Cardiac septum (tissue), 1 donor: ENCODE measurements around the gene PAK1. TPM values are rescaled to one million over a fixed set of nuclear protein-coding genes. Genes with fewer than 3 reads are reported as not detected.

ENCODE experiments used
- DNase-seq: peaks from one replicate; pipeline ENCODE4 v3.0.0-alpha.2; 2020; ENCODE audit warnings: low spot score
- intact Hi-C: fragments of 100-400 bp; cut with DNase I; formaldehyde crosslinking; loops from one replicate; pipeline ENCODE4 v1.14.0; 2022
- total RNA-seq: library from RNA; stranded (reverse); fragmentation: NEBNext Ultra II Directional; extraction: Animal tissue kit (Norgen Biotek cat#: 25700); gene quantifications from one replicate; pipeline ENCODE4 v1.2.1, GENCODE V29; 2021
- donor health status: DM: no; HTN: no; CAD: no.

The PAK1 gene
- total RNA-seq, 1 donor from 2014 or later: 16.5 TPM

DNA sequence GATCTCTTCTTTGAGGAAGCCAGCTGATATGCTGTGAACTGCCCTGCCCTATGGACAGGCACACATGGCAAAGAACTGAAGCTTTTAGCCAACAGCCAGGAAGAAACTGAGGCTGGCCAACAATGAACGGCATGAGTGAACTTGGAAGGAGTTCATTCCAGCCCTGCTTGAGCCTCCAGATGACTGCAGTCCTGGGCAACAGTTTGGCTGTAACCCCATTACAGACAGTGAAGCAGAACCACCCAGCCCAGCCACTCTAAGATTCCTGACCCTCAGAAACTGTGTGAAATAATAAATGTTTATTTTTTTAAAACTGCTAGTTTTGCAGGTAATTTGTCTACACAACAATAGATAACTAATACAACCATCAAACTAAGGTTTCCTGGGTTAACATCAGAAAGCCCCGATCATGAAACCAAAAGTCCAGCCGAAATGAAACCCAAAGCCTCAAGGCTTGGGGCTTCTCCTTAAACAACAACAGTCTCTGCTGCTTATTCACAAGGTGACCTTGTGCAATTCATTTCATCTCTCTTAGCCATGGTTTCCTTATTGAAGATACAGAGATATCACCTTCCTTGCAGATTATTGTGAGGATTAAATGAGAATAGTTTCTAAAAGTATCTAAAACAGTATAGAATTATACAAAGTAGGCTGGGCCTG, 31.4 kb downstream of the PAK1 start:
- intact Hi-C loops: no loop called here
- DNase-seq: no peak

DNA sequence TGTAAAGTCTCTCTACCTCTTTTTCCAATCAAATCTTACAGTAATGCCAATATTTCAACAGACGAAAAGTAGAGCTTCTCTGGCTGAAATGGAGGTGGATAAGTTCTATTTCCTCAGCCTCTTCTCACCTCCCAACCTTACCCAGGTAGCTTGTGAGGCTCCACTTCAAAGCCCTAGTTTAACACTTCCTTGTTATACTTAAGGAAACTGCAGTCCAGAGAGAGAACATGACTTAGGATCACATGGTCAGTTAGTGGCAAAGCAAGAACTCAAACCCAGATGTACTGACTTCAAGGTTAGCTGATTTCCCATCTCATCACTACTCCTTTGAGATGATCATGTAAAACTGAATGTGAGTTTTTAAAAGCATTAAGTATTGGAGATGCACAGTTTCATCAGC, 32.5 kb downstream of the PAK1 start:
- intact Hi-C loops: no loop called here
- no peak for DNase-seq

DNA sequence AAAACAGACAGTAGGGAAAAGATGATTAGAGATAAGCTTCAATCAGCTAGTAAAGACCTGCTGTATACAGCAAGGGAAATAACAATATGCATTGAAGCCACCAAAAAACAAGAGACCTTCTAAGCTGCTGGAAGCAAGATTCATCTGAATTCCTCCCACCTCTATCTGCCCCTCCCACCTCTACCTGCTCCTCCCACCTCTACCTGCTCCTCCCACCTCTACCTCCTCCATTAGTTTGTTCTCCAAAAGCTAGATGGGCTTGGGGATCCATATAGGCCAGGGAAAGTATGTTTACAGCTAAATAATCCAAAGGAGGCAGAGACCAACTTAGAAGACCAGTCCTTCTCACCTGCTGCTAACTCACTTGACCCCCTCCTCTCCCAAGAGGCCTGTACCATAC, 33.2 kb downstream of the PAK1 start:
- intact Hi-C loops: no loop called here
- DNase-seq: no peak

GRCh38 chr11:77438487-77438886, 35.4 kb downstream of the PAK1 start:
- intact Hi-C loops: no loop called here
- DNase-seq: no peak

GRCh38 chr11:77436969-77437368, 36.9 kb downstream of the PAK1 start:
- intact Hi-C loops: no loop called here

GRCh38 chr11:77436506-77436905, 37.4 kb downstream of the PAK1 start:
- DNase-seq: no peak
- intact Hi-C loops: no loop called here

More at GRCh38 chr11:77436969-77437368, 36.9 kb downstream of the PAK1 start:
- DNase-seq: no peak

GRCh38 chr11:77435972-77436371, 37.9 kb downstream of the PAK1 start:
- intact Hi-C loops: no loop called here
- no peak for DNase-seq

GRCh38 chr11:77431813-77432212, 42.1 kb downstream of the PAK1 start:
- intact Hi-C loops: no loop called here
- DNase-seq: no peak

- intact Hi-C loops: no loop called here
- DNase-seq: no peak
Measured at GRCh38 chr11:77428598-77428997, 45.3 kb downstream of the PAK1 start.

- intact Hi-C loops: no loop called here
- DNase-seq: no peak
Measured at GRCh38 chr11:77425346-77425745, 48.5 kb downstream of the PAK1 start.

DNA sequence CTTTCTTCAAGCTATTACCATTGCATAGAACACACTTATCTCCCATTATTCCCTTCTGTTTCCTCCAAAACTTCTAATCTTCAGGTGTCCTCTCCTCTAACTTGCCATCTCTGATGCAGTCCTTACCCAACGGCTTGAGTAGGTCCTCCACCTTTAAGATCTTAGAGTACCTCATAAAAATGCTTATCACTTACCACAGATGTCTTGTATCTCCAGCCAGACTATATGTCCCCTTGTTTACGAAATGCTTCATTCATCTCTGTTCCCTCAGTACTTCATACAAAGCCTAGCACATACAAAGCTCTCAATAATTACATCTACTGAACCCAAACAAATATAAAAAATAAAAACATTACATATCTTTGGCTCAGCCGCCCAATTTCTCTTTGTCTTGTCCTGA, 49.2 kb downstream of the PAK1 start:
- intact Hi-C loops: no loop called here
- DNase-seq: no peak

- intact Hi-C loops: no loop called here
- no peak for DNase-seq
Measured at GRCh38 chr11:77423624-77424023, 50.3 kb downstream of the PAK1 start.

GRCh38 chr11:77422687-77423086, 51.2 kb downstream of the PAK1 start:
- intact Hi-C loops: no loop called here
- DNase-seq: no peak

GRCh38 chr11:77421041-77421723, 52.7 kb downstream of the PAK1 start:
- DNase-seq: no peak
- intact Hi-C loops: no loop called here

- intact Hi-C loops: no loop called here
Measured at GRCh38 chr11:77418971-77419597, 54.8 kb downstream of the PAK1 start.

DNA sequence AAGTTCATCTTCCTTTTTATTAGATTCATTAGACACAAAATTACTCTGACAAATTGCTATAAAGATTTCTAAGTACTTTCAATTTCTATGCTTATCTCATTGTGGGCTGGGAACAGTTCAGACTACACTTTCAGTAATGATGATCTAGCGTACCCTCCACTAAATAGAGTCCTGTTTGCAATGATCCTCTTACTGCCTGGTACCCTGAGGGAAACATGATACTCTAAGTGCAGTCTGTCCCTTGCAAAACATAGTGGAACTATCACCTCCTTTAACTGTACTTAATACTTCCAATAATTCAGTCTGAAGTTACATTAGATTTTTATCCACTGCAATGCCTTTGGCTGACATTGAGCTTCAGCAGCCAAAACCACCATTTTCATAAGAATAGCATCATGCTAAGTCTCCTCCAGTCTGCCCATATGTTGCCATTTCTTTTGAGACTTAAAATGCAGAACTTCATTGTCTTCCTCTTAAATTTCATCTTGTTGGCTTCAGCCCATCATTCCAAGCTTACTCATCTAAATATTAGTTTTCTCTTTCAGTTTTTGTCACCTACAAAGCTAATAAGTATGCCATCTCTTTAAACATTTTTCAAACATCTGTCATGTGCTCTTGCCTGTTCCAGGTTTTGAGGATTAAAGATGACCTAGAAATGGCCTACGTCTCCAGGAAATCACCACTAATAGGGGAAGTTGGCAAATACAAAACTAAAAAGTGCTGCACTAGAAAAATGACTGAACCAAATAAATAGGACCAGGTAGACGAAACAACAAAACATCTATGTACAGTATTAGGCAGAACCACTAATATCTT, 55.5 kb downstream of the PAK1 start:
- intact Hi-C loops: no loop called here
- no peak for DNase-seq

More at GRCh38 chr11:77418971-77419597, 54.8 kb downstream of the PAK1 start:
- no peak for DNase-seq

DNA sequence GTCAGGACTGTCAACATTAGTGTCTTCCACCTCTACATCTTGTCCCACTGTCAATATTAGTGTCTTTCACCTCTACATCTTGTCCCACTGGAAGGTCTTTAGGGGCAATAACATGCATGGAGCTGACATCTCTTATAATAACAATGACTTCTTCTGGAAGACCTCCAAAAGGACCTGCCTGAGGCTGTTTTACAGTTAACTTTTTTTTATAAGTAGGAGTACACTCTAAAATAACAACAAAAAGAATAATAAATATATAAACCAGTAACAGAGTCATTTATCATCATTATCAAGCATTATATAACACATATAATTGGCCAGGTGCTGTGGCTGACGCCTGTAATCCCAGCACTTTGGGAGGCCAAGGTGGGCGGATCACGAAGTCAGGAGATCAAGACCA, 57.5 kb downstream of the PAK1 start:
- intact Hi-C loops: no loop called here
- DNase-seq: no peak

DNA sequence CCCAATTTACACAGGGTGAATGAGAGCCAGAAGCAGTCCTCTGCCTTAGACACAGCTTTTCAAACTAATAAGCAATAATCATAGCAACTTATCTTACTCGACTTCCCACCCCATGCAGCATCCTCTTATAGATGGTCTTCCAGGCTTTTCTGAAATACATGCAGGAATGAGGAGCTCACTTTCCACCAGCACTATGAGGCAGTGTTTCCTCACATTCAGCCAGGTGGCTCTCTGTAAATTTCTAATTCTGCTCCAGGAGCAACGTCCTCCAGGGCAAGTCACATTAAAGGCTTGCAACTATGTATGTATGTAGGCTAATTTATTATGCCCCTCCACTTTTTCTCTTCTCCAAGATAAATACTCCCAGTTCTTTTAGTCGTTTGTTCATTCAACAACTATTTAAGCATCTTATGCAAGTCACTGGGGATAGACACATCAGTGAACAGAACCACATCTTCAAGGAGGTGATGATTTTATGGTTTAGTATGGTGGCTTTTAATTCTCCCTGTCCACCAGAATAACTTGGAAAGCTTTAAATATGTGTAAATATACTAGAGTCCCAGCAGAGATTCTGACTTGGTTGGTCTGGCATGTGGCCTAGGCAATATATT, 59.9 kb downstream of the PAK1 start:
- intact Hi-C loops: no loop called here
- no peak for DNase-seq

DNA sequence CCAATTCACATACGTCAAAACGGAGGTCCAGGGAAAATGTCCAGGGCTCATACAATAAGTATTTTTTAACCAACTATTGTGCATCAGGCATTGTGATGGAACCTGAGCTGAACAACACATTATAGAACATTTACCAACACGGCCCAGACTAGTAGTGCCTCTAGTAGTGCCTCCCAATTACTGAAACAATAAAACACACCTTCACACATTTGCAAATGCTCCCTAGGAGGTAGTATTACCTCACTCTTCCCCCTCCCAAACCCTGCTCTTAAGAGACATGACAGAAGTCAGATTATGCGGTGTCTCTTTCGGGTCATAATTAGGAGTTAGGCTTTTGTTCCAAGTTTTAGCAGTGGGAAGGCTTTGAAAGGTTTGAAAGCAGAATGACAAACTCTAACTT, 61.1 kb downstream of the PAK1 start:
- intact Hi-C loops: no loop called here
- DNase-seq: no peak
